Naive thymus-derived CD4-positive, alpha-beta T cell (primary cell): ENCODE results near the gene HOXB3. TPM values are rescaled to one million over a fixed set of nuclear protein-coding genes. Genes with fewer than 3 reads are reported as not detected.
A peak's percentile ranks its signal among the peaks of the same experiment; 100 is the strongest.

Experiments
- ATAC-seq: fragments of 150-1000 bp; cut with Tn5 transposase; 2 replicates; pipeline ENCODE4 v1.10.0; 2021; ENCODE audit warnings: mild to moderate bottlenecking, moderate library complexity
- CTCF ChIA-PET: fragments of 350-600 bp; sonication (Branson Sonifier 250); formaldehyde crosslinking; loops from one replicate; lab custom pipeline; 2021; ENCODE audit warnings: antibody characterized with exemption; lab: Charles Lee
- POLR2A ChIA-PET: fragments of 350-600 bp; sonication (Branson Sonifier 250); formaldehyde crosslinking; loops from one replicate; lab custom pipeline; 2021; ENCODE audit warnings: antibody characterized with exemption, inconsistent platforms; lab: Charles Lee
- DNase-seq, 9 donors: peaks; one replicate each; pipeline versions ENCODE4 v3.0.0 to v3.0.0-alpha.2; 2020 to 2022; ENCODE audit warnings: mixed read lengths in 1 of 9
- H3K27ac ChIP-seq: one replicate; pipeline ENCODE4 v1.7.0; 2013; ENCODE audit warnings: mild to moderate bottlenecking, low read depth, low read length, moderate library complexity
- H3K27me3 ChIP-seq, 2 donors: one replicate each; pipeline ENCODE4 v1.7.0; 2013; ENCODE audit warnings: low read length in 2 of 2, mild to moderate bottlenecking in 2 of 2, moderate library complexity in 2 of 2; ENCODE audit not compliant: control insufficient read depth in 2 of 2, insufficient read depth in 2 of 2
- H3K36me3 ChIP-seq, 3 experiments: 1 replicate in 2 of 3; 2 replicates in 1 of 3; pipeline ENCODE4 v1.7.0; 2013; ENCODE audit warnings: low read length in 3 of 3, mild to moderate bottlenecking in 3 of 3, moderate library complexity in 1 of 3; ENCODE audit not compliant: insufficient read depth in 3 of 3, control insufficient read depth in 2 of 3
- H3K4me1 ChIP-seq, 2 donors: one replicate each; pipeline ENCODE4 v1.7.0; 2013; ENCODE audit warnings: low read length in 2 of 2, mild to moderate bottlenecking in 2 of 2, moderate library complexity in 1 of 2; ENCODE audit not compliant: control insufficient read depth in 2 of 2, insufficient read depth in 2 of 2
- H3K4me3 ChIP-seq: 2 replicates; pipeline ENCODE4 v1.7.0; 2013; ENCODE audit warnings: mild to moderate bottlenecking, low read length
- H3K9me3 ChIP-seq, 3 experiments: 1 replicate in 2 of 3; 2 replicates in 1 of 3; pipeline ENCODE4 v1.7.0; 2013; ENCODE audit warnings: low read length in 3 of 3; ENCODE audit not compliant: control insufficient read depth in 2 of 3
- H3K27ac Mint-ChIP-seq, 9 donors: one replicate each; pipeline ENCODE4 v1.8.0; 2020 to 2022; ENCODE audit warnings: mixed read lengths in 9 of 9, mild to moderate bottlenecking in 8 of 9, moderate library complexity in 5 of 9, inconsistent platforms in 2 of 9
- H3K27me3 Mint-ChIP-seq, 5 donors: one replicate each; pipeline ENCODE4 v1.8.0; 2021 to 2022; ENCODE audit warnings: mixed read lengths in 5 of 5, mild to moderate bottlenecking in 1 of 5
- H3K36me3 Mint-ChIP-seq, 5 donors: one replicate each; pipeline ENCODE4 v1.8.0; 2020 to 2022; ENCODE audit warnings: mixed read lengths in 5 of 5, mild to moderate bottlenecking in 3 of 5, inconsistent platforms in 1 of 5
- H3K4me1 Mint-ChIP-seq, 7 donors: one replicate each; pipeline ENCODE4 v1.8.0; 2020 to 2022; ENCODE audit warnings: mixed read lengths in 7 of 7, mild to moderate bottlenecking in 3 of 7, inconsistent platforms in 1 of 7
- H3K4me3 Mint-ChIP-seq, 10 donors: one replicate each; pipeline ENCODE4 v1.8.0; 2020 to 2022; ENCODE audit warnings: mild to moderate bottlenecking in 10 of 10, mixed read lengths in 10 of 10, moderate library complexity in 6 of 10, inconsistent platforms in 2 of 10
- H3K9me3 Mint-ChIP-seq, 11 donors: one replicate each; pipeline ENCODE4 v1.8.0; 2020 to 2022; ENCODE audit warnings: mixed read lengths in 11 of 11, mild to moderate bottlenecking in 4 of 11, inconsistent platforms in 1 of 11, moderate library complexity in 1 of 11
- intact Hi-C, 2 donors: fragments of 100-400 bp; cut with micrococcal nuclease; formaldehyde crosslinking; loops; one replicate each; pipeline ENCODE4 v1.15.1; 2023
- polyA plus RNA-seq, 2 donors: library from polyadenylated mRNA; unstranded; fragments of 300-500 nt; fragmentation: Illumina TruSeq; gene quantifications; one replicate each; pipeline ENCODE4 v1.2.3, GENCODE V29; 2021
- total RNA-seq, 6 experiments: library from RNA in 5 of 6; stranded (reverse) in 5 of 6; gene quantifications; 1 replicate in 5 of 6; 2 replicates in 1 of 6; pipeline ENCODE4 v1.2.3 and lab custom pipeline; 2021 to 2026

Gene HOXB3
- total and polyA plus RNA-seq, 7 experiments from 2014 or later = 0.11 to 14.6 (median 5.8) TPM; not detected in 1

GRCh38 chr17:48633266-48633677 is 43.2 kb upstream of the HOXB3 start:
- peaks cover 0 to 6% of the 10 kb centered on the region in 2 donors for H3K4me1 ChIP-seq
- H3K4me1 Mint-ChIP-seq = peaks cover 6 to 16% (median 14%) of the 10 kb centered on the region in 7 donors
- peak overlapping the region in 2 of 10 donors; percentile 59 to 71 for H3K4me3 Mint-ChIP-seq
- H3K27ac ChIP-seq = no peak overlapping the region
- no peak overlapping the region for H3K27ac Mint-ChIP-seq
- no peak for ATAC-seq
- no peaks in the 10 kb centered on the region for H3K9me3 ChIP-seq
- H3K4me3 ChIP-seq = no peak overlapping the region
- H3K27me3 Mint-ChIP-seq = peaks cover 78 to 98% (median 89%) of the 10 kb centered on the region in 5 donors
- ChIA-PET POLR2A (no interaction called here), CTCF (no interaction called here)
- H3K27me3 ChIP-seq = peaks cover 26 to 41% of the 10 kb centered on the region in 2 donors
- no peak for DNase-seq
- no peaks in the 10 kb centered on the region for H3K36me3 ChIP-seq
- peaks cover 0 to 4% (median 0%) of the 10 kb centered on the region in 5 donors for H3K36me3 Mint-ChIP-seq
- H3K9me3 Mint-ChIP-seq = peaks cover 0 to 6% (median 0%) of the 10 kb centered on the region in 11 donors
- intact Hi-C loops = no loop called here

DNA sequence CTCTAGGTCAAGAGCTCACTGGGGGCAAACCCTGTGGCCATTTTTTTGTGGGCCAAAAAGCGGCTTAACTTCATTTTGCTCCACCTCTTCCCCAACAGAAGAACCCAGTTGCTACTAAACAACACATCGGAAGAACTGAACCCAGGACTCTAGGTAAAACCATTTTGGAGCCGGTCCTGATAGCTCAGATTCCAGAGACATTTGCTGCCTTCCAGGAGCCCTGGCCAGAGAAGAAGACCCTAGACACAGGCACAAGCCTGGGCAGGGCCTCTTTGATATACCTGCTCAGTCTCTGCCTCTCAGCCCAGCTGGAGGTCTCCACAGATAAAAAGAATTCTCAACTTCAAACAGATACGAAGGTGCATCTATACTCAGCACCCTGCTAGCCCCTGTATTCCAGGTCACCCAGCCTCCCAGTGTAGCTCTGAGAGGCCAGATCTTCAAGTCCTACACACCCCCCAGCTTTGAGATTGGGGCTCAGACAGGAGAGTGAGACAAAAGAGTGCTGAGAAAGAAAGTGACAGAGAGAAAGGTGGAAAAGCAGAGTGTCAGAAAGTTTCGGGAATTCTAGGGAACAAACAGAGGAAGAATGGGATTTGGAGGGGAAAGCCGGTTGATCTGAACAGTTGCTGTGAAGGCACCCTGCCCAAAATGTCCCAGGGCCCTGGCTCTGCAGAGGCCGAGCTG is 42.7 kb upstream of the HOXB3 start:
- POLR2A ChIA-PET = interaction anchor here (0.7 to 0.8 kb wide), 2 partner anchors 9 to 13 kb away, joined by 3 read pairs; no protein-coding TSS in a partner anchor
- peaks cover 0 to 6% of the 10 kb centered on the region in 2 donors for H3K4me1 ChIP-seq
- H3K36me3 Mint-ChIP-seq = peaks cover 0 to 4% (median 0%) of the 10 kb centered on the region in 5 donors

DNA sequence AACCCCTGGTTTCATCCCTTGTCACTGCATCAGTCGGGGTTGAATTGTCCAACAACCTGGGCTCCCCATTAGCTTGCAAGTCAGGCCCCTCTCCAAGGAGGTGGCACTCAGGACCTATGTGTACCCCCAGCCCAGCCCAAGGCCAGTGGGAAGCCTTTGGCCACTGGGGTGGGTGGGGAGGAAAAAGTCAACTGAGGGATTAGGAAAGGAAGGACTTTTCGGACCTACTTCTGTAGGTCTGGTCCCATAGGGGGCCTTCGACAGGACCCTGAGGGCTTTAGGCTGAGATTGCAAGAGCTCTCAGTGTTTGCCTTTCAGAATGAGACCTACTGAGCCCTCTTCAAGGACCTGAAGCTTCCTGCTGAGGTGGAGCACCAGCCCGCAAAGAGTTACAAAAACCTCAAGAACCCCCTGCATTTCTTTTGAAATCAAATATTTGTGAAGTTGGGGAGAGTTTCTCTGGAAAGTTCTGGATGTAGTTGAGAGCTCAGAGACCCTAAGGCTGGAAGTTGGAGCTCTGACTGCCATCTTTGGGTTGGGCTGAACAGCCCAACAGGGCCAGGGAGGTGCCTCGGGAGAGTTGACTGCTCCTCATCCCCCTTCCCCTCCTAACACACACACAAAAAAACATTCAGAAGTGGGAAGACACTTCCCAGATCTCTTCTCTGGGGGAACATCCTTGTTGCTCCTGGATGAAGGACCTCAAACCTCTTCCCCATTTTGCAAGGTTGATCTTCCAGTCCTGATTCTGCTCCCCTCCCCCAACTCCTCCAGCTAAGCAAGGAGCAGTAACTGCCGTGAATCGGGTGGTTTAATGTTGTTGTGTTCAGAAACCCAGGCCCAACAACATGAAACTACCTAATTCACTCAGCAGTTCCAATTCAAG is 41.9 kb upstream of the HOXB3 start:
- H3K4me1 ChIP-seq = peaks cover 0 to 7% of the 10 kb centered on the region in 2 donors
- ChIA-PET POLR2A (interaction anchor here (0.7 to 0.8 kb wide), 2 partner anchors 8 to 14 kb away, joined by 3 read pairs; no protein-coding TSS in a partner anchor), CTCF (no interaction called here)
- intact Hi-C loops = no loop called here
- ATAC-seq (no peak), DNase-seq (no peak)
- no peak overlapping the region for H3K27ac ChIP-seq
- peaks cover 39 to 47% of the 10 kb centered on the region in 2 donors for H3K27me3 ChIP-seq
- peaks cover 77 to 98% (median 86%) of the 10 kb centered on the region in 5 donors for H3K27me3 Mint-ChIP-seq
- peaks cover 5 to 18% (median 14%) of the 10 kb centered on the region in 7 donors for H3K4me1 Mint-ChIP-seq
- H3K9me3 Mint-ChIP-seq = peaks cover 0 to 6% (median 0%) of the 10 kb centered on the region in 11 donors
- no peaks in the 10 kb centered on the region for H3K36me3 ChIP-seq
- H3K4me3 ChIP-seq = no peak overlapping the region
- no peaks in the 10 kb centered on the region for H3K9me3 ChIP-seq
- H3K36me3 Mint-ChIP-seq = peaks cover 0 to 4% (median 0%) of the 10 kb centered on the region in 5 donors
- no peak overlapping the region for H3K27ac Mint-ChIP-seq
- peak overlapping the region in 1 of 10 donors; percentile 59 for H3K4me3 Mint-ChIP-seq

More for the DNA sequence above, 42.7 kb upstream of the HOXB3 start:
- DNase-seq = no peak
- CTCF ChIA-PET = no interaction called here
- H3K27me3 Mint-ChIP-seq = peaks cover 78 to 98% (median 89%) of the 10 kb centered on the region in 5 donors
- Histone ChIP-seq H3K27me3 (peaks cover 31 to 46% of the 10 kb centered on the region in 2 donors), H3K9me3 (no peaks in the 10 kb centered on the region), H3K36me3 (no peaks in the 10 kb centered on the region), H3K4me3 (no peak overlapping the region), H3K27ac (no peak overlapping the region)
- peak overlapping the region; percentile 17 to 68 (median 52) for H3K4me3 Mint-ChIP-seq
- no peak for ATAC-seq
- peaks cover 0 to 6% (median 0%) of the 10 kb centered on the region in 11 donors for H3K9me3 Mint-ChIP-seq
- H3K27ac Mint-ChIP-seq = no peak overlapping the region
- peaks cover 6 to 16% (median 14%) of the 10 kb centered on the region in 7 donors for H3K4me1 Mint-ChIP-seq
- intact Hi-C loops = no loop called here

DNA sequence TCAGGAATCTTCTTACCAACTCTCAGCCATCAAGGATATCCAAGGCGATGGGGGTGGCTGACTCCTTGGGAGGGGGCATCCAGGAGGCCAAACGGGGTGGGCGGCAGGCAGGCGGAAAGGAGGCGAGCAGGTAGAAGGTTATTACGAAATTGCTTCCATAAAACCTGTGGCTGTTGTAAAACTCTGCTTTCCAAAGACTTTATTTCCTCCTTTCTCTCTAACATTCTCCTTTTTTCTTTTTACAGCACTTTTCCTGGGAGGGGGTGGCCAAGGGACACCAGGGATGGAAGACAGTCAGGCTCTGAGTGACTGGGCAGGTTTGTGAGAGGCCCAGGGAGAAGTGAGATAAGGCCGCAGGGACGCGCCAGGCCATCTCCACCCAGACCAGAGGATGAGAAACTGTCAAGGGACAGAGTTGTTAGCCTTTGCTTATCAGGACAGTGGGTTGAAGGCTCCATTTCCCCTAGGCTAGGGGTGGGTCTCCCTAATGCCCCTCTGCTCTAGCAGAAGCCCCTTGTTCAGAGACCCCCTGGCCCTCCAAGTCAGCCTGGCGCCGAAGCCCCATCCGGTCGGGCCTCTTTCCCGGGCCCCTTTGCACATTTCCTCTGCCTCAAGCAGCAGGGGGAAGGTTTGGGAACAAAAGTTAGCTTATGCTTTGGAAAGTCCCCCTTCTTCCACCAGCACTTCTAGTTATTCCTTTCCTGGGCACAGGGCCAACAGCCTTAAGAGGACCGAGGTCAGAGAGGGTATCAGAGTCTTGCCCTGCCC is 41.1 kb upstream of the HOXB3 start:
- Histone ChIP-seq H3K4me1 (peaks cover 0 to 10% of the 10 kb centered on the region in 2 donors), H3K27ac (no peak overlapping the region), H3K36me3 (no peaks in the 10 kb centered on the region), H3K9me3 (no peaks in the 10 kb centered on the region), H3K4me3 (no peak overlapping the region), H3K27me3 (peaks cover 38 to 42% of the 10 kb centered on the region in 2 donors)
- Mint-ChIP-seq H3K36me3 (peaks cover 0 to 4% (median 1%) of the 10 kb centered on the region in 5 donors), H3K4me3 (no peak overlapping the region), H3K9me3 (peaks cover 0 to 4% (median 0%) of the 10 kb centered on the region in 11 donors), H3K4me1 (peaks cover 6 to 21% (median 16%) of the 10 kb centered on the region in 7 donors), H3K27me3 (peaks cover 77 to 97% (median 86%) of the 10 kb centered on the region in 5 donors), H3K27ac (no peak overlapping the region)
- intact Hi-C loops = no loop called here
- no peak for DNase-seq
- ChIA-PET CTCF (no interaction called here), POLR2A (no interaction called here)
- no peak for ATAC-seq

GRCh38 chr17:48630009-48630924 is 40.2 kb upstream of the HOXB3 start:
- no peak overlapping the region for H3K27ac ChIP-seq
- ChIA-PET POLR2A (no interaction called here), CTCF (no interaction called here)
- Mint-ChIP-seq H3K4me1 (peaks cover 13 to 26% (median 20%) of the 10 kb centered on the region in 7 donors), H3K27me3 (peaks cover 78 to 95% (median 83%) of the 10 kb centered on the region in 5 donors), H3K9me3 (peaks cover 0 to 3% (median 0%) of the 10 kb centered on the region in 11 donors), H3K27ac (no peak overlapping the region), H3K36me3 (peaks cover 0 to 4% (median 1%) of the 10 kb centered on the region in 5 donors), H3K4me3 (no peak overlapping the region)
- peaks cover 40 to 41% of the 10 kb centered on the region in 2 donors for H3K27me3 ChIP-seq
- no peak for ATAC-seq
- H3K4me3 ChIP-seq = no peak overlapping the region
- intact Hi-C loops = no loop called here
- no peaks in the 10 kb centered on the region for H3K9me3 ChIP-seq
- H3K4me1 ChIP-seq = peaks cover 7 to 15% of the 10 kb centered on the region in 2 donors
- H3K36me3 ChIP-seq = no peaks in the 10 kb centered on the region
- no peak for DNase-seq
